BE2C (cell line): ENCODE measurements around the gene TOMM40L.
A peak's percentile ranks its signal among the peaks of the same experiment; 100 is the strongest.

ENCODE experiments used
- DNase-seq: peaks from one replicate; pipeline ENCODE4 v3.0.0-alpha.2; 2020
- H3K27me3 ChIP-seq: fragments of 250-450 bp; sonication (Bioruptor Pico); 2 replicates; pipeline ENCODE4 v1.5.1; 2020; ENCODE audit warnings: mild to moderate bottlenecking
- H3K36me3 ChIP-seq: fragments of 250-450 bp; sonication (Bioruptor Pico); 2 replicates; pipeline ENCODE4 v1.5.1; 2020; ENCODE audit warnings: mild to moderate bottlenecking
- H3K4me1 ChIP-seq: fragments of 250-450 bp; sonication (Bioruptor Pico); 2 replicates; pipeline ENCODE4 v1.5.1; 2020
- H3K4me3 ChIP-seq: 2 replicates; pipeline ENCODE4 v1.5.1; 2011; ENCODE audit warnings: low read depth, low read length
- H3K9me3 ChIP-seq: fragments of 250-450 bp; sonication (Bioruptor Pico); 2 replicates; pipeline ENCODE4 v1.5.1; 2020
- TF ChIP-seq, protein P1 (sequence below): IDR thresholded peaks from 2 replicates; pipeline ENCODE4 v1.5.1; 2012; ENCODE audit warnings: mild to moderate bottlenecking, low read depth, low read length

The TOMM40L gene

DNA sequence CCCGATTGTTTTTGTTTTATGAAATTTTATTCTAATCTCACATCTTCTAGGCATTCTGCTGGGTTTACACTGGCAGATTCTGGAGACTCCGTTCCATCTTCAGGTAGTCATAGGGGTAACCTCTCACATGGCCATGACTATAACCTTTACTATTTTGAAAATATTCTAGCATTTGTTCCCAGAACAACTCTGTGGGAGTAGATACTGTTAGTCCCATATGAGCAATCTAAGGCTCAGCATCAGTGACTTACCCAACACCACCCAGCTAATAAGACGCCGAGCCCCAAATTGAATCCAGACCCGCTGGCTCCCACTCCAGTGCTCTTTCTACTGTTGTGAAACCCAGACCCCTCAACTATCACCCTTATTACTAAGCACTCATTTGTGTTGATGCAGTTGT, 36.8 kb upstream of the TOMM40L start:
- Histone ChIP-seq H3K27me3 (no peaks in the 10 kb centered on the region), H3K4me1 (peaks cover 5% of the 10 kb centered on the region; the same call in 1 of the 2 replicates), H3K4me3 (no peak overlapping the region), H3K9me3 (no peaks in the 10 kb centered on the region), H3K36me3 (no peaks in the 10 kb centered on the region)
- TF ChIP-seq, protein P1, sequence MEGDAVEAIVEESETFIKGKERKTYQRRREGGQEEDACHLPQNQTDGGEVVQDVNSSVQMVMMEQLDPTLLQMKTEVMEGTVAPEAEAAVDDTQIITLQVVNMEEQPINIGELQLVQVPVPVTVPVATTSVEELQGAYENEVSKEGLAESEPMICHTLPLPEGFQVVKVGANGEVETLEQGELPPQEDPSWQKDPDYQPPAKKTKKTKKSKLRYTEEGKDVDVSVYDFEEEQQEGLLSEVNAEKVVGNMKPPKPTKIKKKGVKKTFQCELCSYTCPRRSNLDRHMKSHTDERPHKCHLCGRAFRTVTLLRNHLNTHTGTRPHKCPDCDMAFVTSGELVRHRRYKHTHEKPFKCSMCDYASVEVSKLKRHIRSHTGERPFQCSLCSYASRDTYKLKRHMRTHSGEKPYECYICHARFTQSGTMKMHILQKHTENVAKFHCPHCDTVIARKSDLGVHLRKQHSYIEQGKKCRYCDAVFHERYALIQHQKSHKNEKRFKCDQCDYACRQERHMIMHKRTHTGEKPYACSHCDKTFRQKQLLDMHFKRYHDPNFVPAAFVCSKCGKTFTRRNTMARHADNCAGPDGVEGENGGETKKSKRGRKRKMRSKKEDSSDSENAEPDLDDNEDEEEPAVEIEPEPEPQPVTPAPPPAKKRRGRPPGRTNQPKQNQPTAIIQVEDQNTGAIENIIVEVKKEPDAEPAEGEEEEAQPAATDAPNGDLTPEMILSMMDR = no peak
- DNase-seq = no peak

DNA sequence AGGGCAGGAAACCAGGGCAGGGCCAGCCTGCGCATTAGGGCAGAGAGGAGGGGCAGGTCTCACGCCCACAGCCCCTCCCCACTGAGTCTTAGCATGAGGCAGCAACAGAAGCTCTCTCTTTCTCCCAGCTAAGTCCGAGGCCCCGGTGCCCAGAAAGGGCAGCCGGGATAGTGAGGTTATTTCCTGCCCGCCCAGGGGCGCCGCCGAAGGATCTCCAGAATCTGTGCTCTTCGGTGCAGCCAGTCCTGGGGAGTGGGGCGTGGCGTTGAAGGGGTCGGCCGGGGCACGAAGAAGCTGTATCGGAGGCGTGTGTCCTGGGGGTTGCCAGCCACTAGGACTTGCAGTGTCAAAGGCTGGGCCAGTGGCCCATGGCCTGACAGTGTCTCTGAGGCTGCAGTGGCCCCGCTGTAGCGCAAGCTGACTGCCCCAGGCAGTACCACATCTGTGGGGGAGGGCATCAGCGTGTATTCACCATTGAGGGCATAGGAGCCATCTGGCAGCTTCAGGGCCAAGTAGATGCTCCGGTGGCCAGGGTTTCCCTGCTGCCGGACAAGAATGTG, 34.8 kb upstream of the TOMM40L start:
- Histone ChIP-seq H3K4me1 (peaks cover 5% of the 10 kb centered on the region; the same call in 1 of the 2 replicates), H3K36me3 (no peaks in the 10 kb centered on the region), H3K9me3 (no peaks in the 10 kb centered on the region), H3K27me3 (no peaks in the 10 kb centered on the region), H3K4me3 (no peak overlapping the region)
- TF ChIP-seq, protein P1 = no peak
- peak; percentile 37 for DNase-seq

DNA sequence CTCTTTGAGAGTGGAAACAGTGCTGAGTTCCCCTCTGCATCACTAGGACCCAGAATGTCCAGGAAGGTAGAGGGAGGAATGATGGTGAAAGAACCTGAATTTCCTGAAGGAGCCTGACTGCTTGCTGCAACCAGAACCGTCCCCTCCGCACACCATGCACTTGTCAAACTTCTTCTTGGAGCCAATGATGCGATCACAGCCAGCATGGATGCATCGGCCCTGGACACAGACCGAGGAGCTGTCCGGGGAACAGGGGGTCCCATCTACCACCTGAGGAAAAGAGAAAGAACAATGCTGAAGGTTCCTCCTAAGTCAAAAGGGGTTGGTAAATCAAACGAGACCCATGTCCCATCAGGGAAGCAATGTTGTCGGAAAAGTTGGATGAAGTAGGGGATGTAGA, 33.9 kb upstream of the TOMM40L start:
- Histone ChIP-seq H3K36me3 (no peaks in the 10 kb centered on the region), H3K4me3 (no peak overlapping the region), H3K4me1 (peaks cover 11% of the 10 kb centered on the region), H3K27me3 (no peaks in the 10 kb centered on the region), H3K9me3 (no peaks in the 10 kb centered on the region)
- DNase-seq = no peak
- TF ChIP-seq, protein P1 = no peak

DNA sequence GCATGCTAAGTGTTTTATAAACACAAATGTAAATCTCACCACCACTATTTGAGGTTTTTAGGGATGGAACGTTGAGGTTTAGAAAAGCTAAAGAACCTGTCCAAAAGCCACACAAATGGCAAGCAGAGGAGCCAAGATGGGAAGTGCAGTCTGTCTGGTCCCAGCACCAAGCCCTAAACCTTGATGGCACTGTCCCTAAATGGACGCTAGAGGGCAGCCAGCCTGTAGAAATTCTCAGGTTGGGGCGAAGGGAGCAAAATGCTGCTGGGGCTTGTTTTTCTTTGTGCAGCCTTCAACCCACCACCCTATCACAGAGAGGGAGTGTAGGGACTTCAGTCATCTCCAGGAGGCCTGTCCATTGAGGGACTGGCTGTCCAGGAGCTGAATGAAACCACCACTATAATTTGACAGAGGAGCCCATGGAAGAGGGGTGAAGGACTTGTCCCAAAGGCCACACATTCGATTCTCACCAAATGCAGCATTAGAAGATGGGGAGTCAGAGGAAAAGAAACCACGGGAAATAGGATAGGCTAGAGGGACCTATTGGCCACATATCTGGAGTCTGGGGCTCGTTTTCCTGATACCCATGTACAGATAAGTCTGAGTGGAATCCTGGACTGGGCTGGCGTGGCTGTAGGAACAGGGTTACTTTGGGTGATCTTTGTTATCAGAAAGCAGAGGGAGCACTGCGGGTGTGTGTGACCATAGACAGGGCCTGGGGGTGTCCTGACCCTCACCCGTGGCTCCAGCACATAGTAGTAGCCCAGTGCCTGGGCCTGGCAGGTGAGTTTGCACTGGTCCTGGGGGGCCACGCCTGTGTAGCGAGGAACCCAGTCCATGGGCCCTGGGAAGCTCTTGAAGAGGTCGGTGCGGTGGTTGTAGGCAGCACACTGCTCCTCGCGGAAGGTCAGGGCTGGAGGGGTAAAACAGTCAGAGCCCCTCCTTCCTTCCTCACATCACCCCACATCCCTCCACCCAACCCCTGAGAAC, 33.1 kb upstream of the TOMM40L start:
- H3K4me3 ChIP-seq = no peak overlapping the region
- no peaks in the 10 kb centered on the region for H3K36me3 ChIP-seq
- DNase-seq = peak; percentile 74
- no peaks in the 10 kb centered on the region for H3K9me3 ChIP-seq
- no peaks in the 10 kb centered on the region for H3K27me3 ChIP-seq
- H3K4me1 ChIP-seq = peaks cover 16% of the 10 kb centered on the region
- TF ChIP-seq, protein P1 = peak; percentile 95

DNA sequence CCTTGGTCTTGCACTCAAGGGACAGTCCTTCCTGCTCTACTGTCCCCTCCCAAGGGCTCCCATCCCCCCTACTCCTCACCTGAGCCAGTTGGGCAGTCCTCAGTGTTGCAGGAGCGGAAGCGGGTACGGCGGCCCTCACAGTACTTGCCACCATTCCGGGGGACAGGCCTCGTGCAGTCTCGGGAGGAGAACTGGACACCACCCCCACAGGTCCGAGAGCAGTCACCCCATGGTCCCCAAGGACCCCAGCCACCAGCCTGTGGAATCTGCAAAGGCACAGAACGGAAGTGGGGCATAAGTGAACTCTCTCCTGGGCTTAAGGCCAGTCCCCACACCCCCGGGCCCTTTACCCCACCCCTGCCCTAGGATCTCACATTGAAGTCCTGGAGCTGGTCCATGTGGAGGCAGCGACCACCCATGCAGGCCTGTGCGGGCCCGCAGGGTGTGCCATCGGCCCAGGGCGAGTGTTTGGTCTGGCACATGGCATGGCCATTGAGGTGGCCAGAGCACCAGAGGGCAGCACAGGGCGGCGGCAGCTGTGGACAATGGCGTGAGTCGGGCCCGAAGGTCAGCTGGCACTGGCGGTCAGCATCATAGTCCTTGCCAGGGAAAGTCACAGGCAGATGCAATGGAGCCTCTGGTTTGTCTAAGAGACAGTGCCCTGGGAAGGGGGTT, 32.2 kb upstream of the TOMM40L start:
- TF ChIP-seq, protein P1 = no peak
- H3K27me3 ChIP-seq = no peaks in the 10 kb centered on the region
- no peaks in the 10 kb centered on the region for H3K9me3 ChIP-seq
- H3K4me1 ChIP-seq = peaks cover 25% of the 10 kb centered on the region
- H3K4me3 ChIP-seq = no peak overlapping the region
- no peak for DNase-seq
- H3K36me3 ChIP-seq = no peaks in the 10 kb centered on the region
